Kasumi-1 (cell line): ENCODE results near the gene SARNP.

ENCODE experiments used
- DNase-seq, 2 experiments: peaks; one replicate each; lab custom pipeline; 2025; lab: John Stamatoyannopoulos, UW

Gene SARNP

DNA sequence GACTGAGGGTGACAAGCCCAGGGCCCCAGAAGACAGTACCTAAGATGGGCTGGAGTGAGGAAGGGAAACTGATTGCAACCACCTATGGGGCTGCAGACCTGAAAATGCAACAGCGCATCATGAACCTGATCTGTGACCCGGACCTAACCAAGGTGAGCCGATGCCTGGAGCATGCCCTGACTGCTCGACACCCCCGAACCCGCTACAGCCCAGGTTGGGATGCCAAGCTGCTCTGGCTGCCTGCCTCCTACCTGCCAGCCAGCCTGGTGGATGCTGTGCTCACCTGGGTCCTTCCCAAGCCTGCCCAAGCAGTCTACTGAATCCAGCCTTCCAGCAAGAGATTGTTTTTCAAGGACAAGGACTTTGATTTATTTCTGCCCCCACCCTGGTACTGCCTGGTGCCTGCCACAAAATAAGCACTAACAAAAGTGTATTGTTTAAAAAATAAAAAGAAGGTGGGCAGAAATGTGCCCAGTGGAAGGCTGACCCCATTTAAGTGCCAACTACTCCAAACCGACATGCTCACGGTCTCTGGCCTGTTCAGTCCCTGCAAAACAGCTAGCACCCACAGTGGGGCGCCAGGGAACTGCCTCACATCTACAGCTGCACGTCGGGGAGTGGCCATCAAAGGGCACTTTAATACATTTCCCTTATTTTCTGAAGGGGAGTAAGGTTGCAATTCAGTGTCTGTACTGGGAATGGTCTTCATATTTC is 93.1 kb downstream of the SARNP start:
- peak; percentile 78 to 84 for DNase-seq

DNA sequence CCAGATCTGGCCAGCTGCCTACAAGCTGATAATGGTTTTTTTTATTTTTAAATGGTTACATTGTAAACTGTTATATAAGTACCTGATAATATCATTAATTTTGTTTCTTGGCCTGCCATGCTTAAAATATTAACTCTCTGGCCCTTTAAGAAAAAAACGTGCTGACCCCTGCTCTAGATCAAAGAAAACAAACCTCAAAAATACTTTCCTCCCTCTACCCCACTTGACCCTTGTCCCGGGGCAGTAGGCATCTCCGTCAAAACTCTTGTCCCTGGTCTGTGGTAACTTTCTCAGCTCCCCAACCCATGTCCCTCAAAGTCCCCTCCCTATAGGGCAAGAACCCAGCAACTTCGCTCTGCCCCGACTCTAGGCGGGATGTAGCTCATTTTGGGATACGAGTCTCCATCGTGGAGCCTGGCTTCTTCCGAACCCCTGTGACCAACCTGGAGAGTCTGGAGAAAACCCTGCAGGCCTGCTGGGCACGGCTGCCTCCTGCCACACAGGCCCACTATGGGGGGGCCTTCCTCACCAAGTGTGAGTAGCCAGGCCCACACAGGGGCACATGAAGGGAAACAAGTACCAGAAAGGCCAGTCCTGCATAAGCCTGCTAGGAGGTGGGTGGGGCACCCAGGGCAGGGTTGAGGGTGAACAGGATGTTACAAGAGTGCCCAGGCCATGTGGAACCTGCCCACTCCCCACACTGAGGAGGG is 93.9 kb downstream of the SARNP start:
- DNase-seq: no peak

DNA sequence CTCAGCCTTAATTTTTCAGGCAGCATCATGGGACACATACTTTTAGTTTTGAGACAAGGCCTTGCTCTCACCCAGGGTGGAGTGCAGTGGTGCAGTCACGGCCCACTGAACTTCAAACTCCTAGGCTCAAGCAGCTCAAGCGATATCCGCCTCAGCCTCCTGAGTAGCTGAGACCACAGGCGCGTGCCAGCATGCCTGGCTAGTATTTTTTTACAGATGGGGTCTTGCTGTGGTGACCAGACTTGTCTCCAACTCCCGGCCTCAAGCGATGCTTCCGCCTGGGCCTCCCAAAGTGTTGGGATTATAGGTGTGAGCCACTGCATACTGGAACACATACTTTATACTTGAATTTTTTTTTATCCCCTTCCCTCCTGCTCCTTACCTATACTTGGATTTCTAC is 94.6 kb downstream of the SARNP start:
- DNase-seq: no peak

DNA sequence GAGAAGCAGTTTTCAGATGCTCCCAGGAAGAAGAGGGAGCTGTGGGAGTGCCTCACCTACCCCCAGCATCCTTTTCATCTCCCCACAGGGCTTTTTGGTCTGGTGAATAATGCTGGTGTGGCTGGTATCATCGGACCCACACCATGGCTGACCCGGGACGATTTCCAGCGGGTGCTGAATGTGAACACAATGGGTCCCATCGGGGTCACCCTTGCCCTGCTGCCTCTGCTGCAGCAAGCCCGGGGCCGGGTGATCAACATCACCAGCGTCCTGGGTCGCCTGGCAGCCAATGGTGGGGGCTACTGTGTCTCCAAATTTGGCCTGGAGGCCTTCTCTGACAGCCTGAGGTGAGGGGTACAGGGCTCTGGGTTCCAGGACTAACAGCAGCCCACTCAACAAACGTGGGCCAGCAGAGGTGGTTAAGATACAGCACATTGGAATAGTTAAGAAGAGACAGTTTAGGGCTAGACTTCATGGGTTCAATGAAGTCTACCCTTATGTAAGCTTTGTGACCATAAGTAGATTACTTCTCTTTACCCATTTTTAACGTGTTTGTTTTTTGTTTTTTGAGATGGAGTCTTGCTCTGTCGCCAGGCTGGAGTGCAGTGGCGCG is 95.8 kb downstream of the SARNP start:
- no peak for DNase-seq

DNA sequence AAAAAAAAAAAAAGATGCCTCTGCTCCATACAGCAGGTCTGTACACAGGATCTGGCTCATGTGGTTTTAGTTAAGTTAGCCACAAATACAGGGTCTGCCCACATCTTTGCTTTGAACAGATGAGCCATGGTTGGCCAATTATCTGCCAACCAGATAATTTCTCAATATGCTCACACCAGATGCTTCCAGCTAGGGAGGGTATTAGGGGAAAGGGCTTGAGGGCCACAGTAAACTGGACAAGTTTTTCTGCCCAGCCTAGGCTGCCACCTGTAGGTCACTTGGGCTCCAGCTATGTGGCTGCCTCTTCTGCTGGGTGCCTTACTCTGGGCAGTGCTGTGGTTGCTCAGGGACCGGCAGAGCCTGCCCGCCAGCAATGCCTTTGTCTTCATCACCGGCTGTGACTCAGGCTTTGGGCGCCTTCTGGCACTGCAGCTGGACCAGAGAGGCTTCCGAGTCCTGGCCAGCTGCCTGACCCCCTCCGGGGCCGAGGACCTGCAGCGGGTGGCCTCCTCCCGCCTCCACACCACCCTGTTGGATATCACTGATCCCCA is 96.6 kb downstream of the SARNP start:
- peak in 1 of 2 experiments; percentile 6 for DNase-seq

DNA sequence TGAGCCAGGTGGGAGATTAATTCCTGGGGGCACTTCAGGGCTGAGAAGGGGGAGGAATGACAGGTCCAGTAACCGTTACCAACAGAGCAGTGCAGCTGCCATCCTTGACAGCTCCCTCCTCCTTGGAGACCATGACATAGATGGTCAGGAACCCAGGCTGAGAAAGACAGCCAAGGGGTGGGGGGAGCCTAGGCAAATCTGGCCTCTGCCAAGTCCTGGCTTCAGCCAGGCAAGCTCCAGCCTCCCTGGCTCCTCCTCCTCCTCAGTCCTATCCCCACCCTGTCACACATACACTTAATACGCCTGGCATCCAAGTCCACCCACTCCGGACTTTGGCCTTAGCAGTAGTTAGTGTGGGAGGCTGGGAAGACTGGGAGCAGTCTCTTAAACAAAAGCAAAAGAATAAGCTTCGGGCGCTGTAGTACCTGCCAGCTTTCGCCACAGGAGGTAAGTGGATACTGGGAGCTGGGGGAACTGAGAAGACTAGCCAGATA is 97.4 kb downstream of the SARNP start, which contains the start of gene RDH5:
RDH5 (plus strand) TSS at position 323 of the 494 bp plus-strand sequence. CDS start 792 bp downstream, outside the sequence.
- no peak for DNase-seq

DNA sequence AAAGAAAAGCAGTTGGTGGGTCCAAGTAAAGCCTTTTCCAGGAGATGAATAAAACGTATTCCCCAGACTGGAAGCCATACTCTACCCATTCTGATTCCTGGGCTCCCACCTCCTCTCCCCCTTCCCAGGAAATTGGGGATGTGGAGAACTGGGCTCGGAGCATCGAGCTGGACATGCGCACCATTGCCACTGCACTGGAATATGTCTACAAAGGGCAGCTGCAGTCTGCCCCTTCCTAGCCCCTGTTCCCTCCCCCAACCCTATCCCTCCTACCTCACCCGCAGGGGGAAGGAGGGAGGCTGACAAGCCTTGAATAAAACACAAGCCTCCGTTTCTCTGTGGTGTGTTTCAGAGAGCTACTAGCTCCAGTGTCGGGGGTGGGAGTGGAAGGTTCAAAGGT is 98.2 kb downstream of the SARNP start:
- DNase-seq: no peak

DNA sequence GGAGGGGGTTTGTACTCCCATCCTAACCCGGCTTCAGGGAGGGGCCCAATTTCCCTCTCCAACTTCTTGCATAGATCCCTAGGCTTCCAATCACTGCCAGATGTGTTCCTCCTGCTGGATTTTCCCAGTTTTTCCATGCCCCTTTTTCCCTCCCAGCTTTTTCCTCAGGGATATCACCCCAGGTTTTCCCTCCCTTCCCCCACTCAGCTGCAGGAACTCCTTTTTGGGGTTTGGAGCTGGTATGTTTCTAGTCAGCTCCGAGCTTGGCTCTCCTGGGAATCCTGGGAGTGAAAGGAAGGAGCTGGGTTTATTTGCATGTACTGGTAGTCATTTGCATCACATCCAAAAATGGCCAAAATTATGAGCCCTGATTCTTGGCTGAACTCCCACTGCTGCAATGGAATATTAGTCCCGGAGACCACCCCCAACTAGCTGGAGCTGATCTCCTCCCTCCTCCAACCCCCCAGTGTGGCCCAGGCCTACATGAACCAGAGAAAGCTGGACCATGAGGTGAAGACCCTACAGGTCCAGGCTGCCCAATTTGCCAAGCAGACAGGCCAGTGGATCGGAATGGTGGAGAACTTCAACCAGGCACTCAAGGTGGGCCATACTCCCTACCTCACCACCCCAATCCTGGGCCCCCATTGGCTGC is 98.8 kb downstream of the SARNP start:
- DNase-seq: no peak

DNA sequence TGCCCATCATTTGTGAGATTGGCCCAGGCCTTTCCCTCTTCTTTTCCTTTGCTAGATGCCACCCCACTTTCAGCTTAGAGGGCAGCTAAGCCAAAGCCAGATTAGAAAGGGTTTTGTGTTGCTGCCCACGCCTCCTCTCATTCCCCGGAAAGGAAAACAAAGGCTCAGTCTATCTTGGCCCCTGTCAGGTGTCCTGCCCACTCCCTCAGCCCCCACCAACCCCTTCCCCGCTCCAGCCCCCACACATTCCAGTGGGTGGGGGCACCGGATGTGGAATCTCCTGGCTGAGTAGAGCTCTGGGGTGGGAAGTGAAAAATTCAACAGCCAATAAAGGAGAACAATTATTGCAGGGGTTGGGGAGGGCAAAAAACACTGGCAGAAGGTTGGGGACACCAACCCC is 99.5 kb downstream of the SARNP start:
- no peak for DNase-seq

DNA sequence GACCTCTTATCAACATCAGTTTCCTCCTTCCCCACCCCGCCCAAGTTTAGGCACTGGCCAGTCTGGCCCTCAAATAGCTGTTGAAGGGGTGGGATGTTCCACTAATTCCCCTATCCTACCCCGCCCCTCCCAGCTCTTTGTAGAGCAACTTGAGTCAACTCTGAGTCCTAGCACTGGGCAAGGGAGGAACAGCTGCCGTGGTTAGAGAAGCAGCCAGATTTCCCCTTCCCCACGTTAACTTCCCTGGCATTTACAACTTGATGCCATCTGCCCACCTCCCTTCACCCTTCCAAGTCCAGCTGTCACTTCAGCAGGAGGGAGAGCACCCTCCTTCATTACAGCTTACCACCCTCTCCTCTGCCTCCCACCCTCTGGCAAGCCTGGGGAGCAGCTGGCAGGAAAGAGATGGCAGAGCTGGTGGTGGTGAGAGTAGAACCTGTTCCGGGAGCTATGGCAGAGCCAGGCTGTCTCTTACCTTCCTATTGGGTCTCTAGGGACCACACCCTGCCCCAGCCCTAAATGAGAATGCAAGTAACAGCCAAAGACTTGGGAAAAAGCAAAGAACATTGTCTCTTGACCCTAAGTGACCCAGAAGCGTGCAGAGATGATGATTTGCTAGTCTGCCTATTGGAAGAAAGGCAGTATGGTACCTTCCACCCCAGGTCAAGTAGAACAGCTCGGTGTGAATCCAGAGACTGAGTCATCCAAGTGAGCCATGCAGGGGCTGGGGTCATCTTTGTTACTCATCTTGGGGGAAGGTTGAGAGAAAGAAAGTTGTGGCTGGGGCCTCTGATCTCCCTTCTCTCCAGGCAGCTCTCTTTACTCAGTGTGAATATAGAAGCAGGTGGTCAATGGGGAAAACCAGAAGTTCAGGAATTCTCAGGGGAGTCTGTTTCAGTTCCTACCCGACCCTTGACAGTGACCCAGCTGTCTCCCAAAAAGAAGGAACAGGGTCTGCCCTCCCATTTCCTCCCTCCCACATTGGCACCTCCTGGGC is 100.2 kb downstream of the SARNP start:
- DNase-seq: no peak

DNA sequence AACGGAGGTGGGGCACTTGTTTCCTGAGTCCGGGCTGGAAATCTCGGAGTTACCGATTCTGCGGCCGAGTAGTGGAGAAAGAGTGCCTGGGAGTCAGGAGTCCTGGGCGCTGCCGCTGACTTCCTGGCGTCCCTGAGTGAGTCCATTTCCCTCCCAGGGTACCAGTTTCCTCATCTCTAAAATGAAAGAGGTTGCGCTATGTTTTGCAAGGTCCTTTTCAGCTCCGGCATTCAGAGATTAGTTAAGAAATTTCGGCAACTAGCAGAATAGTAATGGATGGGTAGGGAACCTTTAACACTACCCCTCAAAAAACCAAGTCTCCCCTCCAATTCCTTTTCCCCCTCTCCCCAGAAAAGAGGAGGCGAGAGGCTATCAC is 101.0 kb downstream of the SARNP start:
- DNase-seq: no peak

DNA sequence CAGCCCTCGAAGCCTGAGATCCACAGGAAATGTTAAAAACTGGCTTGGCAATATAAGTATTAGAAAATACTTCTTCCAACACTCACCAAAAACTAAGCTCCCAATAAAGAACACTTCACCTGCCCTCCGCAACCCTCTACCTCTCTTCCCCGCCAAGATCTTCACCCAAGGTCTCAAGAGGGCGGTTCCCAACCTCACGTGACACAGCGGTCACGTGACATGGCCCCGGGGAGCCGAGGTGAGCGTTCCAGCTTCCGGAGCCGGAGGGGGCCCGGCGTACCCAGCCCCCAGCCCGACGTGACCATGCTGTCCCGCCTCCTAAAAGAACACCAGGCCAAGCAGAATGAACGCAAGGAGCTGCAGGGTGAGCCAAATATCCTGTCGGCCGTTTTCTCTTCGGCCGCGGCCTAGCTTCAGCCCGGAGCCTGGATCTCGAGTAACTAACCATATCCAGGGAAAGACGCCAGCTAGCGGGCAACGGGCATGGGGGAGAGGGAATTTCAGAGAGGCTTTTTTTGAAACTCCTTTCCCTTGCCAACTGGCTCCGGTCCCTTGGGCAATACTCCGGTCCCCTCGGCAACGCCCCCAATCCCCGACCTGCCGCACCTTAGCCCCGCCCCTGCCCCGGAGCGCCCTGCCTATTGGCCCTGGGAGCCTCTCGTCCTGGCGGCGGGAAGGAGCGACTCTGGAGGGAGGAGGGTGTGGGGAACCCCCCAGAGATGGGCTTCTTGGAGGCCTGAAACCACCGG is 101.5 kb downstream of the SARNP start, which contains the start of gene BLOC1S1:
BLOC1S1 (plus strand) TSS at position 214 of the 749 bp plus-strand sequence; CDS start at position 220, 6 bp downstream.
- peak; percentile 72 to 77 for DNase-seq

DNA sequence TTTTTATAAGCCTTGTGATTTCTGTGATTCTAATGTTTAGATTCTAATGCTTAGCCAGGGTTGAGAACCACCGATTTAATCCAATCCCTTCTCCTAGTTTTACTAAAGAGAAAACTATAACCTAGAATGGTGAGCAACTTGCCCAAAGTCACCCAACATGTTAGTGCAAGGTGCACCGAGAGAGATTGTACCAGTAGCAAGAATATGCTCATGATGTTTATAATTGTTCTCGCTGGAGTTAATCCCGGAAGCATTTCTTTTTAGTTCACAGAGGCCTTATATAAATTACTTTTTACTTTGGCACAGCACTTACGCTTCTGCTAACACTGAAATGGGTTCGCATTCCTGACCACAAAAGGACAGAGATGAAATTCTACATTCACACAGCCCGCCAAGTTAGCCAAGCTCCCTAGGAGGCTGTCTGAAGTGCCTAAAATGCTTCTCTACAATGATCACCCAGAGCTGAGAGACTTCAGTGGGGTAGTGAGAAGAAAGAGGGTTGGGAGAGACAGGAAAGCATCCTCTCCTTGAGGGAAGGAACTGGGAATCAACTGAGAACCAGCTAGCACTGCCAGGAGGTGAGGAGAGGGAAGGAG is 102.3 kb downstream of the SARNP start:
- DNase-seq: no peak

DNA sequence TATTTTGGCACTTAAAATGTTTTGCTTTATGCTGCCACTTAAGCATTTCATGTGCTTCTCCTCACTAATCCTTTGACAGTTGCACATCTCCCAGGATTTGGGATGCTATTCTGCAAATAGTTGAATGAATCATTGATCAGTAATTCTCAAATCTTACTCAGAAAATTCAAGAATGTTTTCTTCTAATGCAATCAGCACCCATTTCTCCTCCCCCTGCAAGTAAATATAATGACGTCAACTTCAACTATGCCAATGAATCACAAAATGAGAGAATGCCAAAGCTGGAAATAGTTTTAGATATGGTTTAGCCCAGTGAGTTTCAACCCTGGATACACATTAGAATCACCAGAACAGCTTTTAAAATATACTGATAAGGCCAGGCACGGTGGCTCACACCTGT is 103.8 kb downstream of the SARNP start:
- DNase-seq: no peak

DNA sequence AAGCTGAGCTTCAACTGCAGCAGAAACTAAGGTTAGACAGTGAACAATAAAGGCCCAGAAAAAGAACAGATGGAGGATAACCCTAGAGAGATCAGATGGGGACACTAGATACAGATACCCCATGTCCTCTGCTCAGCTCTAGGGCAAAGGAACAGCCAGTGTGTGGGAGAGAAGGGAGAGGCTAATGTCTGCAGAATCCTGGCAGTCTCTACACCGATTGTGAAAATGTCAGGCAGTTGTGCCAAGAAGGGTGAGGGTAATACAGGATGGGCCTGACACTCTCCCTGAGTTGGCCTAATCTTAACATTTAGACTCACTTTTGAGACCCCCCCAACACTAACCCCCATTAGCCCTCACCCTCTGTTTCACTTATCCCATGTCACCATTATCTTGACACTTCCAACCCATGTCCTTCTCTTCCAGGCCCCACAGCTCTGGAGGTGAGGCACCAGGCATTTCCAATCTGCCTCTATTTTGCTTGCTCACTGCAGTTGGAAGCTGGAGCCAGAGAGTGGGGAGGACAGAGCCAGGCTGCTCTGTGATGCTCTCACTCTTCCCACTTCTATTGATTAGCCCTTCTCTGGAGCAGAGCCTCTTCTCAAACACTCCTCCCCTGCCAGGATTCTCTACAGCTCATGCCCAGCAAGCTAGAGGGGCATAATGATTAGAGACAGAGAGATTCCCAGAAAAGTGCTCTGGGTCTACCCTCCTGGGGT is 104.7 kb downstream of the SARNP start:
- no peak for DNase-seq

DNA sequence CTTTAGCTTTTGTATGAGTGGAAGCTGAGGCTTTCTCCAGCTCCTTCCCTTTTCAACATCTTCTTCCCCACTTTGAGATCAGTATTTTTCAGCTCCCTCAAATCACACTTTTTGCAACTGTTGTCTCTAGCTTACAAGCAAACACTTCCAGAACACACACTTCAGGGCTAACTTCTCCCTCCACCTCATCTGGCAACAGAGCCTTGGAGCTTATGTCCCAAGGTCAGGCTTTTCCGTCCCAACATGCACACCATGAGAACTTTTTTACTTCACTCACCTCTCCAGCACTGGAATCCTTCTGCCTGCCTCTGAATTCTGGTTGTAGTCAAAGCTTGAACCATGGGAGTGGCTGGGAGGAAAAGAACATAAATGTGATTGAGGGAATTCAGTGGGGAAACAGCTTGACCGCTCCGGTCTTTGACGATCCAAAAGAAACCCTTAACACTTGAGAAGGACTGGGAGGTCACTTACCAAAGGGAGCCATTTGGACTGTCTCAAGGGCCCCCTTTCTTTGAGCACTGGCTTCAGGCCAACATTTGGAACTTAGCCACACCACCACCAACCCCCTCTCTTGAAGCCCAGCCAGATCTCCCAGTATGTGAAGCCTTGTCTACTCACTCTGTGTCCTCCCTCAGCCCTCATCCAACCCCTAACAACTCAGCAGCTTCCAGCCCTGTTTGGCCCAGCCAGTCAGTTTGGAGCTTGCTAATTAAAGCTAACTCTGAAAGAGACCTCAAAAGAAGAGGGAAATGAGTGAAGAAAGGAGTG is 105.6 kb downstream of the SARNP start:
- DNase-seq: no peak

DNA sequence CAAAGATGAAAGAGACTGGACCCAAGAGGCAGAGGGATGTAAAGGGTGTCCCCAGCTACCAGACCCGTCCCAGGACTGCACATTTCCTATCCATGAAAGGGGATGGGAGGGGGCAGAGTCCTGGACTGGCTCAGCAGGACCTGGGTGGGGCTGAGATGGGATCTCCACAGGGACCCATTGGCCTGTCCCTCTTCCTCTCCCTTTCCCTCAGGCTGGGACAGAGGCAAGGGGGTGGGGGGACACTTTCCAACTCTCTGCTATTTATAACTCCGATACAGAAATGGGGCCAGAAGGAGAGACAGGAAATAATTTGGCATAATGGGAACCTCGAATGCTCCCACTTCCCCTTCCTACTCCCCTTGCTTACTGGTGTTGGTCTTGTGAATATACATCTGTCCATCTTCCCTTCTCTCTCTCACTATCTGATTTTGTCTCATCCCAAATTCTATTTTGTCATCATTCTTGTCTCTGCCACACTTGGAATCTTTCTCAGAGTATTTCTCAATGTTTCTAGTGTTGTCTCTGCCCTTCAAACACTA is 108.8 kb downstream of the SARNP start:
- peak in 1 of 2 experiments; percentile 14 for DNase-seq
